Ovary (tissue), 9 donors: Measurements from ENCODE around the gene IRS1. TPM values are rescaled to one million over a fixed set of nuclear protein-coding genes. Genes with fewer than 3 reads are reported as not detected.

ENCODE experiments used
- DNase-seq, 5 donors: peaks; one replicate each; pipeline ENCODE4 v3.0.0-alpha.2; 2019 to 2020
- H3K27ac ChIP-seq, 2 donors: fragments of 200-600 bp; one replicate each; pipeline versions ENCODE4 v1.5.1 to v1.8.0; 2019 to 2022
- H3K27me3 ChIP-seq: fragments of 200-600 bp; one replicate; pipeline ENCODE4 v1.8.0; 2022
- H3K36me3 ChIP-seq: fragments of 200-600 bp; sonication (generic); one replicate; pipeline ENCODE4 v1.5.1; 2019
- H3K4me1 ChIP-seq: one replicate; pipeline ENCODE4 v1.8.1; 2013; ENCODE audit warnings: mild to moderate bottlenecking, moderate library complexity; ENCODE audit not compliant: insufficient read depth
- H3K4me3 ChIP-seq: fragments of 200-600 bp; sonication (generic); one replicate; pipeline ENCODE4 v1.5.1; 2017
- H3K9me3 ChIP-seq, 2 donors: fragments of 200-600 bp in 1 of 2; sonication (generic) in 1 of 2; one replicate each; pipeline versions ENCODE4 v1.5.1 to v1.8.1; 2013 to 2019; ENCODE audit warnings: mild to moderate bottlenecking in 1 of 2, moderate library complexity in 1 of 2
- EP300 ChIP-seq: sonication (generic); formaldehyde crosslinking; IDR thresholded peaks from one replicate; pipeline ENCODE4 v1.6.1; 2017; ENCODE audit warnings: antibody characterized with exemption
- POLR2A ChIP-seq: fragments of 450-650 bp; IDR thresholded peaks from one replicate; pipeline ENCODE4 v1.6.1; 2017; ENCODE audit warnings: antibody characterized with exemption, mild to moderate bottlenecking, moderate library complexity
- WGBS, 3 donors: extraction: QIAGEN DNeasy Blood & Tissue Kit in 1 of 3; methylation state at CpG; one replicate each; pipeline versions ENCODE4 v1.1.5 to v1.1.7; 2013 to 2017; 5-methylcytosine and 5-hydroxymethylcytosine counted together
- intact Hi-C, 4 donors: fragments of 100-400 bp; cut with DNase I; formaldehyde crosslinking; loops; one replicate each; pipeline versions ENCODE4 v1.11.0 to v1.15.1; 2022 to 2023
- polyA plus RNA-seq, 2 donors: library from polyadenylated mRNA; stranded (reverse); fragments of 200-250 nt in 1 of 2; fragments of 350-450 nt in 1 of 2; fragmentation: Illumina TruSeq in 1 of 2; extraction: RNeasy Lipid Tissue Mini Kit (QIAGEN cat#74804) in 1 of 2; gene quantifications; one replicate each; pipeline ENCODE4 v1.2.3, GENCODE V29; 2013 to 2014
- total RNA-seq, 7 donors: library from RNA; depleted of rRNA in 2 of 7; stranded (reverse); fragments of >200 nt in 2 of 7; fragmentation: NEBNext Ultra II Directional in 3 of 7; extraction: Animal tissue kit (Norgen Biotek cat#: 25700) in 3 of 7; gene quantifications; one replicate each; pipeline versions ENCODE4 v1.1.0 to v1.2.4, GENCODE V29; 2016 to 2023
- TF ChIP-seq, protein P1 (sequence below), 3 donors: fragments of 450-650 bp in 2 of 3; fragments of 200-600 bp in 1 of 3; IDR thresholded peaks; one replicate each; pipeline versions ENCODE4 v1.5.1 to v1.8.0; 2016 to 2022; ENCODE audit warnings: antibody characterized with exemption in 3 of 3, mild to moderate bottlenecking in 1 of 3
- donor health status: DM: no; HTN: no; CAD: no; lungs with moderate emphysema.
- donor health status: DM: no; HTN: no; CAD: no.
- donor health status: Bipolar disorder and iron deficiency.
- donor health status: DM: yes; HTN: yes; CAD: no.
- donor health status: DM: no; HTN: no; CAD: no.
- donor health status: DM: yes; HTN: yes; CAD: no.

The IRS1 gene
- total and polyA plus RNA-seq, 9 donors = 22.3 to 87.0 (median 44.1) TPM

DNA sequence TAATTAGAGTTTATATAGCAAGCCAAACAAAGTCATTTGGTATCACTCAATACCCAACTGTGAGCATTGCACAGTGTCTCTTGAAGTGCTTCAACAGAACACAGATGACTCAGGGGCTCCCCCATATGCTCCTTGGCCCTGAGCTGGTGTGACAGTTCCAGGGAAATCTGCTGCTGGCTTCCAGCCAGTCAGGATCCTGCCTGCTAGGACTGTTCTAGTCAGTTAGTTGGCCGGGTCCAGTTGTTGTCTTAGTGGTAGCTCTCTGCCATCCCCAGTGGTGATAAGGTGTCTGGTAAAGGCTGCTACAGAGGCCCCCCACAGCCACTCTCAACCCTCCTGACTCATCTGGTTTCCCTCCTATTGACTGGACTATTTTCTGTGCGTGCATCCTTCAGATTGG, 100.3 kb downstream of the IRS1 start:
- 75 to 83% (median 81%) methylated on average over 2 of the region's 2 CpGs for WGBS, 3 donors
- Histone ChIP-seq H3K4me3 (no peak overlapping the region), H3K27me3 (no peaks in the 10 kb centered on the region), H3K9me3 (no peaks in the 10 kb centered on the region), H3K4me1 (no peaks in the 10 kb centered on the region), H3K36me3 (no peaks in the 10 kb centered on the region), H3K27ac (no peak overlapping the region)
- no peak for TF ChIP-seq EP300
- TF ChIP-seq, protein P1, sequence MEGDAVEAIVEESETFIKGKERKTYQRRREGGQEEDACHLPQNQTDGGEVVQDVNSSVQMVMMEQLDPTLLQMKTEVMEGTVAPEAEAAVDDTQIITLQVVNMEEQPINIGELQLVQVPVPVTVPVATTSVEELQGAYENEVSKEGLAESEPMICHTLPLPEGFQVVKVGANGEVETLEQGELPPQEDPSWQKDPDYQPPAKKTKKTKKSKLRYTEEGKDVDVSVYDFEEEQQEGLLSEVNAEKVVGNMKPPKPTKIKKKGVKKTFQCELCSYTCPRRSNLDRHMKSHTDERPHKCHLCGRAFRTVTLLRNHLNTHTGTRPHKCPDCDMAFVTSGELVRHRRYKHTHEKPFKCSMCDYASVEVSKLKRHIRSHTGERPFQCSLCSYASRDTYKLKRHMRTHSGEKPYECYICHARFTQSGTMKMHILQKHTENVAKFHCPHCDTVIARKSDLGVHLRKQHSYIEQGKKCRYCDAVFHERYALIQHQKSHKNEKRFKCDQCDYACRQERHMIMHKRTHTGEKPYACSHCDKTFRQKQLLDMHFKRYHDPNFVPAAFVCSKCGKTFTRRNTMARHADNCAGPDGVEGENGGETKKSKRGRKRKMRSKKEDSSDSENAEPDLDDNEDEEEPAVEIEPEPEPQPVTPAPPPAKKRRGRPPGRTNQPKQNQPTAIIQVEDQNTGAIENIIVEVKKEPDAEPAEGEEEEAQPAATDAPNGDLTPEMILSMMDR (IDR thresholded peaks at IDR 0.05) = no peak
- no peak for TF ChIP-seq POLR2A
- intact Hi-C loops = no loop called here
- DNase-seq = peak in 4 of 5 donors; percentile 17 to 45 (median 30)

DNA sequence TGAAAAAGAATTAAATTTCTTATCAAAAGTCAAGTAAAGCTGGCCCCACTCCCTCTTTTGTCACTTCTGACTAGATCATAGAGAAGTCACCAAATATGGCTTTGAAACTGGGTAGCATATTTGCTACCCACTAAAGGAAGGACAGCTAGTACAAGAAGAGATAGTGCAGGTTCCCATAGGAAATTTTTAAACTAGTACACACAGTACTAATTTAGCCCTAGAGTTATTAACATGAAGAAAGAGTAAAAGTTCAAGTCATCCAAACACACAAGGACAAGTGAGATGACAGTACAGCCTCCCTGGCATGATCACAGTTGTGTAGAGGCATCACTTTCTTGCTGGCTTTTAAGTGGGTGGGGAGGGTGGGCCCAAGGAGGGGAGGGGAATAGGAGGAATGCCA, 100.9 kb downstream of the IRS1 start:
- no peaks in the 10 kb centered on the region for H3K36me3 ChIP-seq
- H3K27ac ChIP-seq = no peak overlapping the region
- H3K4me3 ChIP-seq = no peak overlapping the region
- no peak for DNase-seq
- no peaks in the 10 kb centered on the region for H3K4me1 ChIP-seq
- intact Hi-C loops = no loop called here
- H3K9me3 ChIP-seq = no peaks in the 10 kb centered on the region
- no peaks in the 10 kb centered on the region for H3K27me3 ChIP-seq
- TF ChIP-seq EP300 = no peak
- no peak for TF ChIP-seq POLR2A
- TF ChIP-seq, protein P1 (IDR thresholded peaks at IDR 0.05) = no peak

DNA sequence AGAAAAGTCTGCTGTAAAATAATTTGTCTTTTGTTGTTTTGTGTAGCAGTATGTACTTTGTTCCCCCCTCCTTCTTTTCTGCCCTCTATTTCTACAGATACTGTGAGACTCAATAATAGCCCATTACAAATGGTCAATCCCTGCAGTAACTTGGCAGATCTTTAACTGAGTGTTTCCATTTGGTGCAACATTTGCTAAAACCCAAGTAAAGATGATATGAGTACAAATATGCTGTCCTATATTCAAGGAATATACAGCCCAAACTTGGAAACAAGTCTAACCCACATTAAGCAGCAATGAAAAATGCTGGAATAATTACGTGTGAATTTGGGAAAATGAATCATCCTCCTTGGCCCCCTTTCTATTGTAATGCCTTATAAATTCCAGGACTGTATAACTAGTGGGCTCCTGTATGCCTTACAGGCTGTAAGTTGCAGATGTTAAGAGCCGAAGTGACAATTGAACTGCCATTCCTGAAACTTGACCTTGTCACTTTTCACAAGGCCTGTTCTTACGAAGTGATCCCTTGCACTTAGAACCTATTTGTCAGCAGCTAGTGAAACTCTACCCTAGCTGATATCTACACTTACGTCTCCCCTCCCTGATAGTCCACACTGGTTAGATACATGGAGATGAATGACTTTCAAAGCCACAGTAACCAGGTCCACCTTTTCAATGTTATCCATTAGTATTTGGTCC, 104.9 kb downstream of the IRS1 start:
- H3K27me3 ChIP-seq = no peaks in the 10 kb centered on the region
- no peaks in the 10 kb centered on the region for H3K36me3 ChIP-seq
- H3K4me1 ChIP-seq = no peaks in the 10 kb centered on the region
- no peak for DNase-seq
- TF ChIP-seq EP300 = no peak
- TF ChIP-seq POLR2A = no peak
- TF ChIP-seq, protein P1 (IDR thresholded peaks at IDR 0.05) = no peak
- intact Hi-C loops = no loop called here
- no peak overlapping the region for H3K27ac ChIP-seq
- no peaks in the 10 kb centered on the region for H3K9me3 ChIP-seq
- WGBS, 3 donors = 86 to 93% (median 91%) methylated on average over 4 of the region's 4 CpGs
- no peak overlapping the region for H3K4me3 ChIP-seq

DNA sequence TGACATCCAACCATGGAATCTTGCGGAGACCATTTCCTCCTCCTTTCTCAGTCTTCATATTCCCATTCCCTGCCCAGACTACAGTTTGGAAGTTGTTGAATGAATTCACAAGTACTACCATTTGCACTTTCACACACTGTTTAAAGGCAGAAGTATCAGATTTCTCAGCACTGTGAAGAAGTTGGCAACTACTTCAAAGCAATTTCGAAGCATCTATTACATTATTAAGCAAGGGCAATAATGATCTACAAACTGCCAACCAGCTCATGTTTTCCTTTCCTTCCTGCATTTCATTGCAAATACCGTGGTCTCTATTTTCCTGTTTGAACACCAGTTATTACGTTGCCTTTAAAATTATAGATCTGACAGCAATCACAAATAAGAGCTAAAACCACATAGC, 105.5 kb downstream of the IRS1 start:
- 69 to 74% (median 71%) methylated on average over 4 of the region's 4 CpGs for WGBS, 3 donors
- DNase-seq = no peak
- H3K27ac ChIP-seq = no peak overlapping the region

DNA sequence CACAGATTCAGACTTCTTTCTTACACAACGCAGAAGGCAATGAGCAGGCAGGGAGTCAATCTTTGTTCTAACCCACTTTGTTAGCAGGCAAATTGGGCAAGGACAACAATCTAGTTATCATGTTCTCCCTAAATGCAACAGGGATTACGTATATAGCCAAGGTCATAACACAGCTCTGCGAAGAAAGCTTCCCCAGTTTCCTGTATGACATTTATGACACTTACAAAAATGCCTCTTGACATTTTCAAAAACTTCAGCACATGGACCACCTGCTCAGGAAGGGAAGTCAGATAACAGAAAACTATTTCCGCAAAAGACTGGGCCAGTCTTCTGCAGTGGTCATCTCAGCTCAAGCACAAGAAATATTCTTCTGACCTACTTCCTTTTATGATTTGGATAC, 106.1 kb downstream of the IRS1 start:
- Histone ChIP-seq H3K4me1 (no peaks in the 10 kb centered on the region), H3K36me3 (no peaks in the 10 kb centered on the region), H3K27ac (no peak overlapping the region), H3K27me3 (no peaks in the 10 kb centered on the region), H3K9me3 (no peaks in the 10 kb centered on the region), H3K4me3 (no peak overlapping the region)
- no peak for TF ChIP-seq POLR2A
- no peak for TF ChIP-seq EP300
- TF ChIP-seq, protein P1 (IDR thresholded peaks at IDR 0.05) = no peak
- intact Hi-C loops = no loop called here
- WGBS, 3 donors = 72 to 83% (median 72%) methylated on average over 4 of the region's 4 CpGs
- DNase-seq = no peak

More for the DNA sequence above, 105.5 kb downstream of the IRS1 start:
- H3K4me3 ChIP-seq = no peak overlapping the region
- TF ChIP-seq POLR2A (no peak), EP300 (no peak)
- no peaks in the 10 kb centered on the region for H3K27me3 ChIP-seq
- intact Hi-C loops = no loop called here
- H3K4me1 ChIP-seq = no peaks in the 10 kb centered on the region
- no peaks in the 10 kb centered on the region for H3K36me3 ChIP-seq
- H3K9me3 ChIP-seq = no peaks in the 10 kb centered on the region
